ENCODE results near the gene AGBL4.
A peak's percentile ranks its signal among the peaks of the same experiment; 100 is the strongest.

The AGBL4 gene

GRCh38 chr1:48916130-48917069 is 1107.4 kb downstream of the AGBL4 start:
- WGBS, result 38% methylated on average over 4 of the region's 5 CpGs
- no peaks in the 10 kb centered on the region for H3K36me3 ChIP-seq (ENCODE audit: control insufficient read depth in 1 of 2, insufficient read depth in 2 of 2, low read depth in 1 of 2, low read length in 2 of 2)

GRCh38 chr1:48908606-48909005 is 1115.1 kb downstream of the AGBL4 start:
- no peak for DNase-seq
- Histone ChIP-seq H3K18ac (ENCODE audit: low read depth in 1 of 2, low read length in 2 of 2) (no peak overlapping the region), H3K36me3 (ENCODE audit: control insufficient read depth in 1 of 2, insufficient read depth in 2 of 2, low read depth in 1 of 2, low read length in 2 of 2) (no peaks in the 10 kb centered on the region), H2BK5ac (ENCODE audit: low read depth, low read length, poor library complexity, severe bottlenecking) (no peak overlapping the region), H2BK120ac (ENCODE audit: low read depth, low read length) (no peak overlapping the region), H3K27ac (ENCODE audit: low read length, poor library complexity, severe bottlenecking) (no peak overlapping the region), H3K4me1 (ENCODE audit: control insufficient read depth, insufficient read depth, low read depth, low read length) (no peaks in the 10 kb centered on the region), H3K4me3 (ENCODE audit: insufficient read depth in 1 of 2, low read depth in 1 of 2, low read length in 2 of 2) (no peak overlapping the region), H3K4ac (ENCODE audit: low read depth in 1 of 2, low read length in 2 of 2) (no peak overlapping the region), H2BK12ac (ENCODE audit: low read length in 2 of 2) (no peak overlapping the region), H3K23ac (ENCODE audit: low read length in 2 of 2) (no peak overlapping the region), H3K4me2 (ENCODE audit: low read length, poor library complexity, severe bottlenecking) (no peak overlapping the region), H4K8ac (ENCODE audit: low read length) (no peak overlapping the region), H4K91ac (ENCODE audit: low read length) (no peak overlapping the region), H3K9me3 (ENCODE audit: control insufficient read depth, low read length) (no peaks in the 10 kb centered on the region), H3K79me1 (replicated peaks; ENCODE audit: low read length, poor library complexity, severe bottlenecking) (no peaks in the 10 kb centered on the region), H2BK15ac (ENCODE audit: low read depth, poor library complexity, severe bottlenecking) (no peak overlapping the region), H3K14ac (ENCODE audit: low read length in 2 of 2) (no peak overlapping the region), H3K27me3 (ENCODE audit: control insufficient read depth in 1 of 2, insufficient read depth in 1 of 2, low read length in 2 of 2) (no peaks in the 10 kb centered on the region), H3K9ac (ENCODE audit: low read length) (no peak overlapping the region), H2AK5ac (ENCODE audit: low read length, severe bottlenecking) (no peak overlapping the region), H2AFZ (ENCODE audit: low read depth, low read length) (no peak overlapping the region)

More at GRCh38 chr1:48916130-48917069, 1107.4 kb downstream of the AGBL4 start:
- H4K91ac ChIP-seq (ENCODE audit: low read length), result no peak overlapping the region
- no peak overlapping the region for H2AFZ ChIP-seq (ENCODE audit: low read depth, low read length)
- H3K9ac ChIP-seq (ENCODE audit: low read length), result peak overlapping the region; percentile 65
- no peaks in the 10 kb centered on the region for H3K9me3 ChIP-seq (ENCODE audit: control insufficient read depth, low read length)
- peak; percentile 35 for DNase-seq
- no peak overlapping the region for H2AK5ac ChIP-seq (ENCODE audit: low read length, severe bottlenecking)
- H3K18ac ChIP-seq (ENCODE audit: low read depth in 1 of 2, low read length in 2 of 2), result no peak overlapping the region
- no peak overlapping the region for H3K23ac ChIP-seq (ENCODE audit: low read length in 2 of 2)
- no peaks in the 10 kb centered on the region for H3K4me1 ChIP-seq (ENCODE audit: control insufficient read depth, insufficient read depth, low read depth, low read length)
- H3K27me3 ChIP-seq (ENCODE audit: control insufficient read depth in 1 of 2, insufficient read depth in 1 of 2, low read length in 2 of 2), result no peaks in the 10 kb centered on the region
- no peak overlapping the region for H2BK120ac ChIP-seq (ENCODE audit: low read depth, low read length)
- H3K79me1 ChIP-seq (replicated peaks; ENCODE audit: low read length, poor library complexity, severe bottlenecking), result no peaks in the 10 kb centered on the region
- H2BK12ac ChIP-seq (ENCODE audit: low read length in 2 of 2), result no peak overlapping the region
- H3K4me3 ChIP-seq (ENCODE audit: insufficient read depth in 1 of 2, low read depth in 1 of 2, low read length in 2 of 2), result no peak overlapping the region
- H4K8ac ChIP-seq (ENCODE audit: low read length), result no peak overlapping the region
- no peak overlapping the region for H3K14ac ChIP-seq (ENCODE audit: low read length in 2 of 2)
- H2BK15ac ChIP-seq (ENCODE audit: low read depth, poor library complexity, severe bottlenecking), result no peak overlapping the region
- H3K4me2 ChIP-seq (ENCODE audit: low read length, poor library complexity, severe bottlenecking), result no peak overlapping the region
- no peak overlapping the region for H2BK5ac ChIP-seq (ENCODE audit: low read depth, low read length, poor library complexity, severe bottlenecking)
- no peak overlapping the region for H3K27ac ChIP-seq (ENCODE audit: low read length, poor library complexity, severe bottlenecking)
- no peak overlapping the region for H3K4ac ChIP-seq (ENCODE audit: low read depth in 1 of 2, low read length in 2 of 2)

- H2AK5ac ChIP-seq (ENCODE audit: low read length, severe bottlenecking), result no peak overlapping the region
- no peaks in the 10 kb centered on the region for H3K36me3 ChIP-seq (ENCODE audit: control insufficient read depth in 1 of 2, insufficient read depth in 2 of 2, low read depth in 1 of 2, low read length in 2 of 2)
- H4K91ac ChIP-seq (ENCODE audit: low read length), result no peak overlapping the region
- H2BK15ac ChIP-seq (ENCODE audit: low read depth, poor library complexity, severe bottlenecking), result no peak overlapping the region
- no peak overlapping the region for H3K4me2 ChIP-seq (ENCODE audit: low read length, poor library complexity, severe bottlenecking)
- no peak overlapping the region for H3K23ac ChIP-seq (ENCODE audit: low read length in 2 of 2)
- no CpG with 5 or more reads among the region's 1 CpG for WGBS
- H2BK5ac ChIP-seq (ENCODE audit: low read depth, low read length, poor library complexity, severe bottlenecking), result no peak overlapping the region
- H3K4me3 ChIP-seq (ENCODE audit: insufficient read depth in 1 of 2, low read depth in 1 of 2, low read length in 2 of 2), result no peak overlapping the region
- no peaks in the 10 kb centered on the region for H3K27me3 ChIP-seq (ENCODE audit: control insufficient read depth in 1 of 2, insufficient read depth in 1 of 2, low read length in 2 of 2)
- H2BK12ac ChIP-seq (ENCODE audit: low read length in 2 of 2), result no peak overlapping the region
- no peaks in the 10 kb centered on the region for H3K9me3 ChIP-seq (ENCODE audit: control insufficient read depth, low read length)
- no peak overlapping the region for H3K27ac ChIP-seq (ENCODE audit: low read length, poor library complexity, severe bottlenecking)
- no peak overlapping the region for H3K4ac ChIP-seq (ENCODE audit: low read depth in 1 of 2, low read length in 2 of 2)
- no peaks in the 10 kb centered on the region for H3K4me1 ChIP-seq (ENCODE audit: control insufficient read depth, insufficient read depth, low read depth, low read length)
- no peak overlapping the region for H3K9ac ChIP-seq (ENCODE audit: low read length)
- DNase-seq, result no peak
- no peak overlapping the region for H2AFZ ChIP-seq (ENCODE audit: low read depth, low read length)
- H3K14ac ChIP-seq (ENCODE audit: low read length in 2 of 2), result no peak overlapping the region
- H3K18ac ChIP-seq (ENCODE audit: low read depth in 1 of 2, low read length in 2 of 2), result no peak overlapping the region
- H4K8ac ChIP-seq (ENCODE audit: low read length), result no peak overlapping the region
- no peaks in the 10 kb centered on the region for H3K79me1 ChIP-seq (replicated peaks; ENCODE audit: low read length, poor library complexity, severe bottlenecking)
- no peak overlapping the region for H2BK120ac ChIP-seq (ENCODE audit: low read depth, low read length)
Observed at GRCh38 chr1:48906729-48907128, 1117.0 kb downstream of the AGBL4 start.

- Histone ChIP-seq H3K18ac (ENCODE audit: low read depth in 1 of 2, low read length in 2 of 2) (no peak overlapping the region), H3K4me1 (ENCODE audit: control insufficient read depth, insufficient read depth, low read depth, low read length) (no peaks in the 10 kb centered on the region), H3K23ac (ENCODE audit: low read length in 2 of 2) (no peak overlapping the region), H2AFZ (ENCODE audit: low read depth, low read length) (no peak overlapping the region), H3K4me2 (ENCODE audit: low read length, poor library complexity, severe bottlenecking) (no peak overlapping the region), H3K27ac (ENCODE audit: low read length, poor library complexity, severe bottlenecking) (no peak overlapping the region), H2BK120ac (ENCODE audit: low read depth, low read length) (no peak overlapping the region), H3K9me3 (ENCODE audit: control insufficient read depth, low read length) (no peaks in the 10 kb centered on the region), H2AK5ac (ENCODE audit: low read length, severe bottlenecking) (no peak overlapping the region), H3K14ac (ENCODE audit: low read length in 2 of 2) (no peak overlapping the region), H3K9ac (ENCODE audit: low read length) (no peak overlapping the region), H3K27me3 (ENCODE audit: control insufficient read depth in 1 of 2, insufficient read depth in 1 of 2, low read length in 2 of 2) (no peaks in the 10 kb centered on the region), H3K79me1 (replicated peaks; ENCODE audit: low read length, poor library complexity, severe bottlenecking) (no peaks in the 10 kb centered on the region), H4K91ac (ENCODE audit: low read length) (no peak overlapping the region), H3K36me3 (ENCODE audit: control insufficient read depth in 1 of 2, insufficient read depth in 2 of 2, low read depth in 1 of 2, low read length in 2 of 2) (no peaks in the 10 kb centered on the region), H3K4me3 (ENCODE audit: insufficient read depth in 1 of 2, low read depth in 1 of 2, low read length in 2 of 2) (no peak overlapping the region), H2BK5ac (ENCODE audit: low read depth, low read length, poor library complexity, severe bottlenecking) (no peak overlapping the region), H2BK12ac (ENCODE audit: low read length in 2 of 2) (no peak overlapping the region), H4K8ac (ENCODE audit: low read length) (no peak overlapping the region), H2BK15ac (ENCODE audit: low read depth, poor library complexity, severe bottlenecking) (no peak overlapping the region), H3K4ac (ENCODE audit: low read depth in 1 of 2, low read length in 2 of 2) (no peak overlapping the region)
- 66% methylated on average over 1 of the region's 1 CpG for WGBS
- DNase-seq, result no peak
Observed at GRCh38 chr1:48906164-48906563, 1117.6 kb downstream of the AGBL4 start.

All from mesenchymal stem cell (in vitro differentiated cells and primary cell).